Testis (tissue), 2 donors: ENCODE data around the gene KIAA2012.

Source experiments
- POLR2A ChIP-seq: fragments of 450-650 bp; IDR thresholded peaks from one replicate; pipeline ENCODE4 v1.6.1; 2017; ENCODE audit warnings: antibody characterized with exemption, mild to moderate bottlenecking, moderate library complexity
- TF ChIP-seq, protein P1 (sequence below), 3 experiments: fragments of 450-650 bp in 2 of 3; fragments of 200-600 bp in 1 of 3; sonication (generic) in 1 of 3; IDR thresholded peaks; one replicate each; pipeline ENCODE4 v1.5.1; 2016 to 2019; ENCODE audit warnings: antibody characterized with exemption in 3 of 3, mild to moderate bottlenecking in 2 of 3, moderate library complexity in 1 of 3

GRCh38 chr2:202039278-202040078 lies 33.6 kb upstream of the KIAA2012 start:
- TF ChIP-seq, protein P1, sequence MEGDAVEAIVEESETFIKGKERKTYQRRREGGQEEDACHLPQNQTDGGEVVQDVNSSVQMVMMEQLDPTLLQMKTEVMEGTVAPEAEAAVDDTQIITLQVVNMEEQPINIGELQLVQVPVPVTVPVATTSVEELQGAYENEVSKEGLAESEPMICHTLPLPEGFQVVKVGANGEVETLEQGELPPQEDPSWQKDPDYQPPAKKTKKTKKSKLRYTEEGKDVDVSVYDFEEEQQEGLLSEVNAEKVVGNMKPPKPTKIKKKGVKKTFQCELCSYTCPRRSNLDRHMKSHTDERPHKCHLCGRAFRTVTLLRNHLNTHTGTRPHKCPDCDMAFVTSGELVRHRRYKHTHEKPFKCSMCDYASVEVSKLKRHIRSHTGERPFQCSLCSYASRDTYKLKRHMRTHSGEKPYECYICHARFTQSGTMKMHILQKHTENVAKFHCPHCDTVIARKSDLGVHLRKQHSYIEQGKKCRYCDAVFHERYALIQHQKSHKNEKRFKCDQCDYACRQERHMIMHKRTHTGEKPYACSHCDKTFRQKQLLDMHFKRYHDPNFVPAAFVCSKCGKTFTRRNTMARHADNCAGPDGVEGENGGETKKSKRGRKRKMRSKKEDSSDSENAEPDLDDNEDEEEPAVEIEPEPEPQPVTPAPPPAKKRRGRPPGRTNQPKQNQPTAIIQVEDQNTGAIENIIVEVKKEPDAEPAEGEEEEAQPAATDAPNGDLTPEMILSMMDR (IDR thresholded peaks at IDR 0.05), result no peak
- no peak for TF ChIP-seq POLR2A
